AML-193 (cell line): ENCODE data around the gene IFI30.

Experiments used
- DNase-seq, 2 experiments: peaks; one replicate each; lab custom pipeline; 2025; lab: John Stamatoyannopoulos, UW

Gene IFI30

DNA sequence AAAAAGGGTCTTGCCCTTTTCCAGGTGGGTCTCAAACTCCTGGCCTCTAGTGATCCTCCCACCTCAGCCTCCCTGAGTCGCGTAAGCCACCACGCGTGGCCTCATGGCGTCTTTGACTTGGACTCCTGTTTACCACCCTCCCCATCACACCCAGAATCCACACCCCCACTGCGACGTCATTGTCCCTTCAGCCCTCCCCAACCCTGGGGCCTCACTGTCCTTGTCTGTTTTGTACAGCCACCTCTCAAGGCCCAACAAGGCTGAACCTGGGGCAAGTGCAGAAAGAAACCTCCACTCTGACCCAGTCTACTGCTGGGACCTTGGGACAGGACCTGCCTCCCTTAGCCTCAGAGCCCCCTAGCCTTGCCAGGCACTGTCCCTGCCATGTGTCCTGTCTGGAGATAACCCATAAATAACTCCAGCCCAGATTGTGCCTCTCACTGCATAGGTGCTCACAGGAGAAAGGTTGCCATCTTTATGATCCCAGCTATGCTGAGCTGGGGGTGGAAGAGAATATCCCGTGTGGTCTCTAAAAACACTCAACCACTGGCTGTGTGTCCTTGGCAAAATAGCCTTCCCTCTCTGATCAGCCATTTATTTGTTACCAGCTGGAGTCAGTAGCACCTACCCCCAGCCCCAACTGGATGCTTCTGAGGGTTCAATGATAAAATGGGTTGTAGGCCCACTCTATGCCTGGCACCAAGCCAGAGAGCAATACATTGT, 1.8 kb upstream of the IFI30 start:
- DNase-seq = no peak

DNA sequence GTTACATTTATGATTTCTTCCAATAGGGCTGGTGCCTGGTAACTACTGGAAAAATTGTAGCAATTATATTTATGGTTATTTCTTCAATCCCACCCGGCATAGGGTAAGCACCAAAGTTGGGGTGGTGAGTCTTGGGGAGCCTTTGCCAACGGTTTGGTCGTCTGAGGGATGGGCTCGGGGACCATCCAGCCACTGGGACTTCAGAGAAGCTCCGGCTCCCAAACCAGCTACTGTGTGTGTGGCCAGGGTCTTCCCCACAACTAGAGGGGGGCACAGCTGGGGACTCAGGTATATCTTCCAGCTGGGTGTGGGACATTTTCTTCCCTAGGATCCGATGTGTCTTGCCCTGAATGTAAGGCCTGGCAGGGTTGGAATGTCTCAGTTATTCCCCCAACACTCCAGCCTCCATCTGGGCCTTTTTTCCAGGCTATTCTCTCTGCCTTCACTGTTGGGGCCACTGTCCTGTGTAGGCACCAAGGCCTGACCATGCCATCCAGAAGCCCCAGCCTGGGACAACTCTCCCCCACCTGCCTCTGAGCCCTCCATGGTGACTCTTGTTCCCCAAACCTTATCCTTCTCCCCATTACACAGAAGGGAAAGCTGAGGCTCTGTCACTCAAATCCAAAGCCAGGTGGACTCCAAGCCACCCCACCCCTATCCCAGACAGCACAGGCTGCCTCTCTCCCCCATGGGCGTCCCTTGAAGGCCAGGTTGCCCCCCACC, 1.1 kb upstream of the IFI30 start:
- DNase-seq = no peak

DNA sequence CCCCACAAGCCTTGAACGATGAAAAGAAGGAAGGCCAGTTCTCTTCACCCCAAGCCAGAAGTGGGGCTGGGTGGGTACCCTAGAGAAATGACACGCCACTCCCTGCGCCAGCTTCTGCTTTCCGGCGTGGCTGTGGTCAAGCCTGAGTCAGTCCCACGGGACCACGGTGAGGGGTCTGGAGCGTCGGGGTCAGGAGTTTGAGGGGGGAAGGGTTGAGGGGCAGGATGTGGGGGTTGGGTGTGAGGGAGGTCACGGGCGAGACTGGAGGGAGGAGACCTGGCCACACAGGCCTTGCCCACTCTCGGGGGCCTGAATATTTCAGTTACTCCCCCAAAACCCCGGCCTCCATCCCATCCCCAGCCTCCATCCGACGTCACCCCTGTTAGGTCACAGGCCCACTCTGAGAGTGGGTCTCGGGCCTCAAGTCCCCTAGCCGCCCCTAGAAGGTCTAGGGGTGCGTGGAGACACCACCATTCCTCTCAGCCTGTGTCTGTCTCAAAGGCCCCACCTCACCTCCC, 500 bp upstream of the IFI30 start:
- DNase-seq = no peak

DNA sequence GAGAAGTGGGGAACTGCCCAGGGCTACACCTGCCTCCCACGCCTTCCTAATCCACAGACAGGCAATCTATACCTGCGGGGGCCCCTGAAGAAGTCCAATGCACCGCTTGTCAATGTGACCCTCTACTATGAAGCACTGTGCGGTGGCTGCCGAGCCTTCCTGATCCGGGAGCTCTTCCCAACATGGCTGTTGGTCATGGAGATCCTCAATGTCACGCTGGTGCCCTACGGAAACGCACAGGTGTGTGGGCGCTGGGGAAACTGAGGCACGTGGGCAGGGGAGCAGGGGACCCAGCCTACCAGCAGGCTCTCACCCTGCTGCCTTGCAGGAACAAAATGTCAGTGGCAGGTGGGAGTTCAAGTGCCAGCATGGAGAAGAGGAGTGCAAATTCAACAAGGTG, 1.4 kb downstream of the IFI30 start:
- DNase-seq = no peak

DNA sequence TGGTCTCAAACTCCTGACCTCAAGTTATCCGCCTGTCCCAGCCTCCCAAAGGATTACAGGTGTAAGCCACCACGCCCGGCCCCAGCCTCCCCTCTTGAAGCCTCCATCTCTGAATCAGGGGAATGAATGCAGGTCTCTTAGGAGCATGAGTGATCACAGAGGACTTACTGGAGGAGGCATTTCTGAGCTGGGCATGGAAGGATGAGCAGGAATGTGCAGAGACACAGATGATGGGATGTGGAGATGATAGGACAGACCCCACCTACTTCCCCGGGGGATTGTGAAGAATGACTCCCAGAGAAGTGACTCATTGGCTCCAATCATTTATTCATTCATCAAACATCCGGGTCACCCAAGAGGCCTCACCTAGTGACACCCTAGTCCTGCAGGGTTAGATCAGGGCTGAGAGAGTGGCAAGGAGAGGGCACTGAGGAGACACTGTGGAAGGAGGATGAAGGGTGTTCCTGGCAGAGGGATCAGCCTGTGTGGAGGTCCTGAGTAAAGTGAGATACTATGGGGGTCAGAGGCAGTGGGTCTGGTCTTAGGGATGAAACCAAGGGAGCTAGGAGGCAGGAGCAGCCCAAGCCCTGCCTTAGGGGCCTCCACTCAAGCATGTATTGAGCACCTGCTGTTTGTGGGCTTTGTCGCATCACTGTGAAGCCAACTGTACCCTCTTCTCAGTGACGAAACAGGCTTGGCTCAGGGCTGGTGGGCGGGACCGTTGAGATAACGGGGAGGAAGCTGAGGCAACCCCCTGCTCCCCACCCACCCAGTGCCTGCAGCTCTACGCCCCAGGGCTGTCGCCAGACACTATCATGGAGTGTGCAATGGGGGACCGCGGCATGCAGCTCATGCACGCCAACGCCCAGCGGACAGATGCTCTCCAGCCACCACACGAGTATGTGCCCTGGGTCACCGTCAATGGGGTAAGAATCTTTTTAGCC, 3.0 kb downstream of the IFI30 start:
- no peak for DNase-seq

DNA sequence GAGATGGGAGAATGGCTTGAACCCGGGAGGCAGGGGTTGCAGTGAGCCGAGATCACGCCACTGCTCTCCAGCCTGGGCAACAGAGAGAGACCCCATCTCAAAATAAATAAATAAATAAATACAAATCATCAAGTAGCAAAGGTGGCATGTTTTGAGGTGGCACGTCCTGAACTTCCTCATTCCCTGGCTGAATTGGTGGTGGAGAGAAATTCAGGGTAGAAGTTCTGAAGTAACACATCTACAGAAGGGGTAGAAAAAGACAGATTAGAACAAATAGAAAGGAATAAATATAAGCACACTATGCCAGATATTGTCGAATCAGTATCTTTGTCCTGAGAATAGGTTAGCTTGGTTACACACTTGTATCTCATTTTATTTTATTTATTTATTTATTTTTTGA, 6.3 kb downstream of the IFI30 start:
- peak; percentile 17 to 27 for DNase-seq

DNA sequence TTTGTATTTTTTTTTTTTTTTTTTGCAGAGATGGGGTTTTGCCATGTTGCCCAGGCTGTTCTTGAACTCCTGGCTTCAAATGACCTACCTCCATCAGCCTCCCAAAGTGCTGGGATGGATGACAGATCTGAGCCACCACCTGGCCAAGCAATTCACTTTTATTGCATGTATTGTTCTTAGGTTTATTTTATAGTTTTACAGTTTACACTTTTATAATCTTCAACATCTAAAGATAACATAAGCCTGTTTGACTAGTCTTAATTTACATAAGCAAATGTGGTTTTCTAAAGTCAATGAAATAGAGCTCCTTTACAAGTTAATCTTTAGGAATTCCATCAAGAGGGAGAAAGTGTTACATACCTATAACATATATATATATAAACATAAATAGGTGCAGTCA, 9.9 kb downstream of the IFI30 start:
- DNase-seq = no peak

DNA sequence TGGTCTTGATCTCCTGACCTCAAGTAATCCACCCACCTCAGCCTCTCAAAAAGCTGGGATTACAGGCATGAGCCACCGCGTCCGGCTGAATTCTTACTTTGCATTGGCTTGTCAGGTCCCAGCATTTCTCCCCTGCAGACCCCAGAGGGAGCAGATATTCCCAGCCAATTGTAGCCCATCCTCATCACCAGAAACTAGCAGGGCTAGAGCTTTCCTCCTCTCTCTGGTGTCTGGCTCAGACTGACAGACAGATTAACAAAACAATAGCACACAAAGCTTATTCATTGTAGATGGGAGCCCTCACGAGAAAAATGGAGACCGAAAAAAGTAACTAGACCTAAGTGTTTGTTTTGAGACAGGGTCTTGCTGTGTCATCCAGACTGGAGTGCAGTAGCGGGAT, 11.9 kb downstream of the IFI30 start:
- DNase-seq = no peak

DNA sequence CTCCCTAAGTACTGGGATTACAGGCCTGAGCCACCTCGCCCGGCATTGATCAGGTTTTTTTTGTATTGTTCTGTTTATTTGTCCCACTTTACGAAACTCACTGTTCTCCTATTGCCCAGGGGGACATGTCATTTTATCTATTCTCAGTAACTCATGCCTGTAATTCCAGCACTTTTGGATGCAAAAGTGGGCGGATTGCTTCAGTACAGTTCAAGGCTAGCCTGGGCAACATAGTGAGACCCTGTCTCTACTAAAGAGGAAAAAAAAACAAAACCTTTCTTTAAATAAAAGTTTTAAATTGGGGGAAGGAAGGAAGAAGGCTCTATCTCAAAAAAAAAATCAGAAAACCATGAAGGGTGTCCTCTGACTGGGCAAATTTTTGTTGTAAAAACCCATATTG, 16.7 kb downstream of the IFI30 start:
- DNase-seq = no peak

DNA sequence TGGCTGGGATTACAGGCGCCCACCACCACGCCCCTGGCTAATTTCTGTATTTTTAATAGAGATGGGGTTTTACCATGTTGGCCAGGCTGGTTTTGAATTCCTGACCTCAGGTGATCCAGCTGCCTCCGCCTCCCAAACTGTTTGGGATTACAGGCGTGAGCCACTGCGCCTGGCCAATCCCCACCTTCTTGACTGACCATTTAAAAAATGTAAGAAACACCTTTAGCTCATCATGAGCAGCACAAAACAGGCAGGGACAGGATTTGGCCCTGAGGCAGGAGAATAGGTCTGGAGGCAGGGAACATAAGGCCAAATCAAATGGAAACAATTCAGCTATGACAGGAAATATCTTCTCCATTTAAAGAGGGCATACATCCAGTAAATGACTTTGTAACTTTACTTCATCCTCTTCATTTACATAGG, 18.0 kb downstream of the IFI30 start:
- no peak for DNase-seq

DNA sequence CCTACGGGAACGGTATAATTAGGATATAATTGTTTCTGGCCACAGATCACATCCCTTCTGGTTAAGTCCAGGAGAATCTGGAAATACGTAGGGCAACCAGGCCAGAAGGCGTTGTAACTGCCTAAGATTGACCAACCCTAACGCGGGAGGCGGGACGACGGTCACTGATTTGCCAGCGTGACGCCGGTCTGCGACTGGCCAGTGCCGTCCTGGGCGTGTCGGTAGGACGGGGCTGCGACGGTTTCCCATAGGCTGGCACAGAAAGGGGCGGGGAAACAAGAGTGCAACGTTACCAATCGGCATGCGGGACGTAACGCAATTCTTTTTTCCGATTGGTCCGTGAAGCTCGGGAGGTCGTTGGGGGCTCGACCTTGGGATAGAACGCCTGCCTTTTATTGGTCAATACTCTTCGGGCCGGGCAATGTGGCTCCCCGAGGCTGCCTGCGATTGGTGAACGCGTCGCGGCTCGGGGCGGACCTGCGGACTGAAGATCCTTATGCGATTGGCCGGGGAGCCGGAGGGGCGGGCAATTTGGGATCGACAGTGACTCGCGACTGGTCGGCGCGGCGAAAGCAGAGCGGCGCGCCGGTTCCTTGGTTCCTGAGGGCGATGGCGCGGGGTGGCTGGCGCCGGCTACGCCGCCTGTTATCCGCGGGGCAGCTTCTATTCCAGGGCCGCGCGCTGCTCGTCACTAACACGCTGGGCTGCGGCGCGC, 19.2 kb downstream of the IFI30 start, which contains the start of gene MPV17L2:
Gene MPV17L2, plus strand, starts transcription at position 546 of the 715 bp plus-strand sequence. Its CDS starts 64 bp downstream, at position 610.
- DNase-seq = peak; percentile 99

DNA sequence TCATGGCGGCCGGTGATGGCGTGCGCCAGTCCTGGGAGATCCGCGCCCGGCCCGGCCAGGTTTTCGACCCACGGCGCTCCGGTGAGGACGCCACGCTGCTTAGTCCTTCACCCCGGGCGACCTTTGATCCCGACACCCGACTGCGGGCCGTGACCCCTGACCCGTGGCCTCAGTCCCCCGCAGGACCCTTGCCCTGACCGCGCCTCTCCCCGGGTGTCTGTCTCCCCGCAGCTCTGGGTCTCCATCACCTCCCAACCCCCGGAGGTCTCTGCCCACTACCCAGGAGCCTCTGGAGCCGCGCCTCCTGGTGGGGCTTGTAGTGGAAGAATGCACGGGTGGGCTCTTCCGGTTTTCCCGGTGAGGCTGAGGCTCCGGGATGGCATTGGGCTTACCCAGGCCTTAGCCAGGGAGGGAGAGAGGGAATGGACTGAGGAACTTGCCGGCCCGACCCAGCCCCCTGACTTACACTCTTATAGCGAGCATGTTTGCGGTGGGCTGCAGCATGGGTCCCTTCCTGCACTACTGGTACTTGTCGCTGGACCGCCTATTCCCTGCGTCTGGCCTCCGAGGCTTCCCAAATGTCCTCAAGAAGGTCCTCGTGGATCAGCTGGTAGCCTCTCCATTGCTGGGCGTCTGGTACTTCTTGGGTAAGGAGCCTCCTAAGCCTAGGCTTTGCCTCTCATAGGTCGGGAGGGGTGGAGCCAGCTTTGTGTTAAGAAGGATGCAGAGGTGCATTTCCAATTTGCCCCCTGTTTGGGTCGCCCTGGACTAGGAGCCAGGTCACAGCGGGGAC, 20.0 kb downstream of the IFI30 start:
- no peak for DNase-seq

DNA sequence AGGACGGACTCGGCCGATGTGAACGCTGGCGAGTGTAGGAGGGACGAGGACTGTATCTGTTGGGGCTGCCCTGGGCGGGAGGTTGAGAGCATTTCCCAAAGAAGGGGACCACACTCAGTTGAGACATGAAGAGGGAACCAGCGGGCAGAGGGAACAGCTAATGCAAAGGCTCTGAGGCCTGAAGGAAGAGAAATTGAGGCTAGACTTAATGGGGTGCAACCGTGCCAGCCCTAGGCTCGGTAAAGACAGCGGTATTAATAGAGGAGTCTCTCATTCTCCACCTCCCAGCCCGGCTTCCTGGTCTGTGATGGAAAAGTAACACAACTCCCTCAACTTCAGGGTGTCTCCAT, 20.5 kb downstream of the IFI30 start:
- no peak for DNase-seq

DNA sequence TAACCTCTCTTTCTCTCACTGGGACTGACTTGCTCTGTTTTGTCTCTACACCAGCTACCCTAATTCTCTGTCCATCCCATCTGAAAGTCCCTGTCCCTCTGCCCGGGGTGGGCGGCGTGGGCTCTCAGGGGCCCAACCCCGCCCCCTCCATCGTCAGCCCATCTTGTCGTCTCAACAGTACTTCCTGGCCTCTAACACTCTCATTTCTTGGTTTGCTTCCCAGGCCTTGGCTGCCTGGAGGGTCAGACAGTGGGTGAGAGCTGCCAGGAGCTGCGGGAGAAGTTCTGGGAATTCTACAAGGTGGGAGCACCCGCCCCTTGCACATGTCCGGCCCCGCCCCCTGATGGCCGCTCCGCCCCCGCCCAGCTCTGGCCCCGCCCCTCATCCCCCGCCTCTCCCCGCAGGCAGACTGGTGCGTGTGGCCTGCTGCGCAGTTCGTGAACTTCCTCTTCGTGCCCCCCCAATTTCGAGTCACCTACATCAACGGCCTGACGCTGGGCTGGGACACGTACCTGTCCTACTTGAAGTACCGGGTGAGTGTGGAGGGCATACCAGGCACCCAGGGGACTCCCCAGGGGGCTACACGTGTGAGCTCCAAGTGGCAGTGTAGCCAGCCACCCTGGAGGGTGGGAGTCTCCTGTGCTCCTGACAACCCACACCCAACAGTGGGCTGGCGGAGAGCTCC, 21.1 kb downstream of the IFI30 start:
- DNase-seq = no peak

DNA sequence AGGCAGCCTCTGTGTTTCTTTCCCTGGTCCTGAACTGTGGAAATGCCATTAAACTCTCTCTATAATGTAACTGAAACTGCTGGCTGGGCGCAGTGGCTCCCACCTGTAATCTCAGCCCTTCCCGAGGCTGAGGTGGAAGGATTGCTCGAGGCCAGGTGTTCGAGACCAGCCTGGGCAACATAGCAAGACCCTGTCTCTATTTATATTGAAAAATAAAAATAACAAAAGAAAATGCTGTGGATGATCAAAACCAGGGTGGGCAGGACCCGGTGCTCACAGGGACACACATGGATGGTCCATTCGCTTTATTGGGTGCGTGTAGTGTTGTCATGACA, 22.9 kb downstream of the IFI30 start:
- no peak for DNase-seq

DNA sequence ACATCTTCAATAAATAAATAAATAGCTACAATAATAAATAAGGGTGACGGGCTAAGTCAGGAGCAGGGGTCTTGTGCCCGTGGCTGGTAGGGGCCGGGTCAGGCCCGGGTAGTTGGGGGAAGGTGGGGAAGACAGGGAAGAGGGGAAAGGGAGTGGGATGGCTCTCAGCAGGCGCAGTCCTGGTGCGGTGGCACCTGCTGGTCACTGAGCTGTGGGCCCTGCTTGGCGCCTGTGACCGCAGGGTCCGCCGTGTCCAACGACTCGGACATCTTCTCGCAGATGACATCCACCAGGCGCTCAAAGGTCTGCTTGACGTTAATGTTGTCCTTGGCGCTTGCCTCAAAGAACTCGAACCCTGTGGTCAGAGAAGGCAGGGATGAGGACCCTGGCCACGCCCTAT, 23.7 kb downstream of the IFI30 start:
- no peak for DNase-seq

DNA sequence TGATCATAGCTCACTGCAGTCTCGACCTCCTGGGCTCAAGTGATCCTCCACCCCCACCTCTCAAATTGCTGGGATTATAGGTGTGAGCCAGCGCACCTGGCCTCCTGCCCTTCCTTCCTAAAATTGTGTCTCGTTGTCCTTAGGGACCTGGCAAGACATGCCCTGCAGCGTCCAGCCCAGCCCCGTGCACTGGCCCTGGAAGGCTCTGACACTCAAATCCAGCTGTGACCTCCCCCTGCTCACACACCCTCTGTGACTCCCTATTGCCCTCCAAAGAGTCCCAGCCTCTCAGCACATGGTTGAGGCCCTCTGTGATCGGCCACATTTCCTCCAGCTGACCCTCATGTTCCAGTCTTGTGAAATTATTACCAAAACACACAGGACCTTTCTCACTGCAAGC, 24.3 kb downstream of the IFI30 start:
- DNase-seq = no peak

DNA sequence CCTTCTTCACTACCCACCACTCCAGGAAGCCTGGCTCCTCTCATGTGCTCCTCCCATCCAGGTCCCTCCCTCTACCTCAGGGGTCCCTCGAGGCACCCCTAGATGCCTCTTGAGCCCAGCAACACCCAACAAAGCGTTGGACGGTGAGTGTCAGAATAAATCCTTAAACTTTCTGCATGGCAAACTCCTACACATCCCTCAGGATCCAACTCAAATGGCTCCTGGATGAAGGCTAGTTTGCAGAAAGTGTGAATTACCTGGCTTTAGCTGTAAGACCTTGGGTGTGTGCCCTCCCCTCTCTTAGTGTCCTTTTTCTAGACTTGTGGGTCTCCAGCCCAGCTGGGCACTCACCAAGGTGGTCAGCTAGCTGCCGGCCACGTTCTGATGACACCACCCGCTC, 24.8 kb downstream of the IFI30 start:
- DNase-seq = no peak

DNA sequence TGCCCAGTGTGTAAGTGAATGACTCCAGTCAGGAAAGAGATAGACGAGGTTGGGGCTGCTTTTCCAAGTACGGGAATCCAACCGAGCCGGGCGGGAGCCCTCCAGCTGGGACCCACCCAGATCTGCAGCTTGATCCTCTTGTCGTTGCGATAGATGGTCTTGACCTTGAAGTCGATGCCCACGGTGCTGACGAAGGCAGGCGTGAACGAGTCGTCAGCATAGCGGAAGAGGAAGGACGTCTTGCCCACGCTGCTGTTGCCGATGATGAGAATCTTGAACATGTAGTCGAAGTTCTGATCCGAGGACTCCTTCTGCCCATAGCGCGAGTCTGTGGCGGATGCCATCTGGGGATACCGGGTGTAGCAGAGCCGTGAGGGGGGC, 28.8 kb downstream of the IFI30 start:
- DNase-seq = no peak

DNA sequence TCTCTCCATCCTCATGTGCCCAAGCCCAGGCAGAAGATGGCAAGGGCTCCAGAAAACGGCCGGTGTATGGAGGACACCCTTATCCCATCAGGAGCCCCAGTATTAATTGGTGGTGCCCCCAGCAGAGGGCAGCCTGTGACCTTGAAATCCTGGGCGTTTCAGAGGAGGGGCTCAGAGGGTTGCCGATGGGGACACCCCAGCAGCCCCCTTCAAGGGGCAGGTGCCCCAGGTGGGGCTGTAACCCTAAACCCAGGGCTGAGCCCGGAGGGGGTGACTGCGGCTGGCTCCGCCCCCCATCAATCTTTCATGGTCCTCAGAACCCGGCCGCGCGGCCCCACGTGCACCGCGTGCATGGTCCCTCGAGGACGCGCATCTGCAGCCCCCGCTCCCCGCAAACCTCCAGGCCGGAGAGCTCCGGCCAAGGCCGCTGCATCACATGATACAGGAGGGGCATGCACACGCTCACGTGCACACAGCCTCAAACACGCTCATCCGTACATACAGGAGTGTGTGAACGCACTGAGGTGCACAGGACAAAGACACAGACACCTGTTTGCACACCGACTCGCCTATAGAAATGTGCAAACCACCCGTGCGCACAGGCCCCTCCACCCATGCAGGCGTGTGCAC, 29.3 kb downstream of the IFI30 start:
- peak in 1 of 2 experiments; percentile 15 for DNase-seq
